Aorta (tissue), 5 donors: ENCODE results near the gene SEPTIN12. TPM values are rescaled to one million over a fixed set of nuclear protein-coding genes. Genes with fewer than 3 reads are reported as not detected.

Experiments
- ATAC-seq: fragments of 200-7000 bp; cut with Tn5 transposase; one replicate; pipeline ENCODE4 v1.9.1; 2022; ENCODE audit warnings: moderate library complexity; ENCODE audit not compliant: low FRiP score
- DNase-seq, 2 donors: peaks; one replicate each; pipeline ENCODE4 v3.0.0-alpha.2; 2020
- H3K27ac ChIP-seq, 2 donors: one replicate each; pipeline ENCODE4 v1.5.1; 2013; ENCODE audit warnings: low read length in 2 of 2, mild to moderate bottlenecking in 2 of 2, moderate library complexity in 2 of 2, control low read depth in 1 of 2, inconsistent platforms in 1 of 2, low read depth in 1 of 2
- H3K27me3 ChIP-seq, 2 donors: one replicate each; pipeline ENCODE4 v1.6.1; 2013; ENCODE audit warnings: control low read depth in 1 of 2, low read length in 1 of 2, mild to moderate bottlenecking in 1 of 2, moderate library complexity in 1 of 2; ENCODE audit not compliant: insufficient read depth in 2 of 2, control insufficient read depth in 1 of 2
- H3K36me3 ChIP-seq, 2 donors: one replicate each; pipeline ENCODE4 v1.6.1; 2013; ENCODE audit warnings: control low read depth in 1 of 2, low read length in 1 of 2, mild to moderate bottlenecking in 1 of 2; ENCODE audit not compliant: insufficient read depth in 2 of 2, control insufficient read depth in 1 of 2
- H3K4me1 ChIP-seq, 2 donors: one replicate each; pipeline ENCODE4 v1.6.1; 2013; ENCODE audit warnings: low read length in 2 of 2, control low read depth in 1 of 2, mild to moderate bottlenecking in 1 of 2, moderate library complexity in 1 of 2; ENCODE audit not compliant: insufficient read depth in 2 of 2, control insufficient read depth in 1 of 2
- H3K4me3 ChIP-seq, 2 donors: one replicate each; pipeline ENCODE4 v1.5.1; 2013; ENCODE audit warnings: low read length in 2 of 2, control low read depth in 1 of 2, mild to moderate bottlenecking in 1 of 2
- H3K9me3 ChIP-seq: one replicate; pipeline ENCODE4 v1.6.1; 2013; ENCODE audit warnings: mild to moderate bottlenecking, low read length; ENCODE audit not compliant: control insufficient read depth
- WGBS, 2 donors: extraction: QIAGEN DNeasy Blood & Tissue Kit; methylation state at CpG; one replicate each; pipeline ENCODE4 v1.1.7; 2013; 5-methylcytosine and 5-hydroxymethylcytosine counted together
- intact Hi-C, 2 donors: fragments of 100-400 bp; cut with DNase I; formaldehyde crosslinking; loops; one replicate each; pipeline versions ENCODE4 v1.14.2 to v1.15.0; 2022
- polyA plus RNA-seq, 2 donors: library from polyadenylated mRNA; stranded (reverse); fragments of 200-250 nt; gene quantifications; one replicate each; pipeline ENCODE4 v1.2.3, GENCODE V29; 2013
- total RNA-seq, 2 donors: library from RNA; stranded (reverse); fragmentation: NEBNext Ultra II Directional; extraction: Animal tissue kit (Norgen Biotek cat#: 25700); gene quantifications; one replicate each; pipeline ENCODE4 v1.2.1, GENCODE V29; 2021
- donor health status: healthy with polysubstance abuse.
- donor health status: Bipolar disorder and iron deficiency.
- donor health status: DM: no; HTN: no; CAD: no.
- donor health status: DM: no; HTN: no; CAD: no.
- donor health status: DM: yes; HTN: yes; CAD: no.

Gene SEPTIN12
- total and polyA plus RNA-seq, 4 donors, result not detected

GRCh38 chr16:4805231-4805630 lies 17.1 kb upstream of the SEPTIN12 start:
- no peaks in the 10 kb centered on the region for H3K9me3 ChIP-seq
- H3K36me3 ChIP-seq, result peaks cover 0 to 2% of the 10 kb centered on the region in 2 donors
- H3K4me3 ChIP-seq, result no peak overlapping the region
- no peak for DNase-seq
- no peak overlapping the region for H3K27ac ChIP-seq
- H3K4me1 ChIP-seq, result no peaks in the 10 kb centered on the region
- intact Hi-C loops, result no loop called here
- 76 to 78% methylated on average over 11 of the region's 11 CpGs for WGBS, 2 donors
- ATAC-seq, result no peak
- no peaks in the 10 kb centered on the region for H3K27me3 ChIP-seq

GRCh38 chr16:4803898-4804762 lies 16.0 kb upstream of the SEPTIN12 start:
- Histone ChIP-seq H3K27me3 (no peaks in the 10 kb centered on the region), H3K9me3 (no peaks in the 10 kb centered on the region), H3K4me3 (no peak overlapping the region), H3K36me3 (peaks cover 0 to 2% of the 10 kb centered on the region in 2 donors), H3K4me1 (no peaks in the 10 kb centered on the region), H3K27ac (no peak overlapping the region)
- DNase-seq (no peak), ATAC-seq (no peak)
- intact Hi-C loops, result loop anchor here in 1 of 2 donors (2.0 kb wide), 1 partner anchor 35 kb away; no protein-coding TSS in a partner anchor
- WGBS, 2 donors, result 83 to 84% methylated on average over 26 of the region's 26 CpGs

GRCh38 chr16:4803401-4803844 lies 15.3 kb upstream of the SEPTIN12 start:
- Histone ChIP-seq H3K4me1 (no peaks in the 10 kb centered on the region), H3K27me3 (no peaks in the 10 kb centered on the region), H3K36me3 (peaks cover 0 to 2% of the 10 kb centered on the region in 2 donors), H3K27ac (no peak overlapping the region), H3K9me3 (no peaks in the 10 kb centered on the region), H3K4me3 (no peak overlapping the region)
- ATAC-seq, result no peak
- intact Hi-C loops, result loop anchor here in 1 of 2 donors (2.0 kb wide), 1 partner anchor 35 kb away; no protein-coding TSS in a partner anchor
- DNase-seq, result no peak
- 42 to 48% methylated on average over 8 of the region's 8 CpGs for WGBS, 2 donors

GRCh38 chr16:4802659-4803287 lies 14.6 kb upstream of the SEPTIN12 start:
- peak overlapping the region; percentile 63 to 71 for H3K4me3 ChIP-seq
- H3K27ac ChIP-seq, result peak overlapping the region in 1 of 2 donors; percentile 18
- no peaks in the 10 kb centered on the region for H3K9me3 ChIP-seq
- DNase-seq (peak; percentile 95 to 97), ATAC-seq (peak; percentile 96)
- no peaks in the 10 kb centered on the region for H3K27me3 ChIP-seq
- H3K36me3 ChIP-seq, result peaks cover 0 to 2% of the 10 kb centered on the region in 2 donors
- WGBS, 2 donors, result 0 to 1% methylated on average over 52 to 59 of the region's 59 CpGs
- intact Hi-C loops, result loop anchor here in 1 of 2 donors (1.0 to 2.0 kb wide), 2 partner anchors 34 to 68 kb away; partner anchors contain the start of genes ANKS3 and DNAAF8
- H3K4me1 ChIP-seq, result no peaks in the 10 kb centered on the region

GRCh38 chr16:4801962-4802658 lies 14.0 kb upstream of the SEPTIN12 start, which contains the start of gene ROGDI:
Gene ROGDI (minus strand): TSS chr16:4802633. CDS start chr16:4802571, 62 bp downstream.
- peak; percentile 48 for ATAC-seq
- no peaks in the 10 kb centered on the region for H3K9me3 ChIP-seq
- no peaks in the 10 kb centered on the region for H3K4me1 ChIP-seq
- no peaks in the 10 kb centered on the region for H3K27me3 ChIP-seq
- 0 to 1% methylated on average over 45 to 70 of the region's 70 CpGs for WGBS, 2 donors
- intact Hi-C loops, result loop anchor here in 1 of 2 donors (1.0 to 2.0 kb wide), 2 partner anchors 33 to 68 kb away; partner anchors contain the start of genes ANKS3 and DNAAF8
- peak; percentile 76 to 86 for DNase-seq
- H3K4me3 ChIP-seq, result peak within 1 kb of the TSS; percentile 63 to 71
- H3K36me3 ChIP-seq, result peaks cover 0 to 2% of the 10 kb centered on the region in 2 donors
- peak within 1 kb of the TSS in 1 of 2 donors; percentile 18 for H3K27ac ChIP-seq

DNA sequence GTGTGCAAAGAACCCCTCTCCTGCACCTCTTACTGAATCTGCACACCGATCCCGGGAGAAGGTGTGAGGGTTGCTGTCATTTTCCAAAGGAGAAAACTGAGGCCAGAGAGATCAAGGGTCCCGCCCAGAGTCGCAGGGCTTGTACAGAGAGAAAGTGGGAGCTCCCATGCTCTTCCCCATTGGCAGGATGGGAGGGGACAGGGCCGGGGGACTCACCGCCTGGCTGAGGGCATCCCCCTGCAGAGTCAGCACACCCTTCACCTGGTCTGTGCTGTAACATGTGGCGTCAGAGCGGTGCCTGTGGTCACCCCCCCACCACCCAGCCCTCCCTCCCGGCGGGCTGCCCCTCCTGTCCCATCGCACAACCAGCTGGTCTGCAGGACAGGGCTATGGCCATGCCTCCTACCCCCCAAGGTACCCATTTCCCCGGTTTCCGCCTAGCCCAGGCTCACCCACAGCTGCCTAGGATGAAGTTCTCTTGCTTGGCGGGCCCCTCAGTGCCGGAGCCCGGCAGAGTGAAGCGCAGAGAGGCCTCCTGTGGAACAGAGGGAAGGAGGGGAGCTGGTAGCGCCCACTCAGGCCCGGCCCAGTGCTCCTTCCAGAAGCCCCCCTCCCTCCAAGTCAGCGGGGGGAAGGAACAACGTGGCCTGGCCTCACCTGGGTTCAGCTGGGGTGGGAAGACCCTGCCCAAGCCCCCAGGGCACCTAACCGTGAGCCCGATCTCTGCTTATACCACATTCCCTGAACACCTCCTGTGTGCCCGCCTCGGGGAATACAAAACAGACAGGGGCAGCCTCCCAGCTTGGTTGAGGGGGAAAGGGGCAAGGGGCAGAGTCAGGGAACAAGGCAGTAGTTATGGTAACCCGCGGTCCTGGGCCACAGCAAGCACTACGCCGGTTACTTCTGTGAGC lies 13.2 kb upstream of the SEPTIN12 start:
- no peaks in the 10 kb centered on the region for H3K9me3 ChIP-seq
- no peak overlapping the region for H3K4me3 ChIP-seq
- 53 to 54% methylated on average over 29 of the region's 29 CpGs for WGBS, 2 donors
- intact Hi-C loops, result no loop called here
- ATAC-seq, result no peak
- no peak overlapping the region for H3K27ac ChIP-seq
- peaks cover 0 to 2% of the 10 kb centered on the region in 2 donors for H3K36me3 ChIP-seq
- DNase-seq, result no peak
- H3K27me3 ChIP-seq, result no peaks in the 10 kb centered on the region
- no peaks in the 10 kb centered on the region for H3K4me1 ChIP-seq

DNA sequence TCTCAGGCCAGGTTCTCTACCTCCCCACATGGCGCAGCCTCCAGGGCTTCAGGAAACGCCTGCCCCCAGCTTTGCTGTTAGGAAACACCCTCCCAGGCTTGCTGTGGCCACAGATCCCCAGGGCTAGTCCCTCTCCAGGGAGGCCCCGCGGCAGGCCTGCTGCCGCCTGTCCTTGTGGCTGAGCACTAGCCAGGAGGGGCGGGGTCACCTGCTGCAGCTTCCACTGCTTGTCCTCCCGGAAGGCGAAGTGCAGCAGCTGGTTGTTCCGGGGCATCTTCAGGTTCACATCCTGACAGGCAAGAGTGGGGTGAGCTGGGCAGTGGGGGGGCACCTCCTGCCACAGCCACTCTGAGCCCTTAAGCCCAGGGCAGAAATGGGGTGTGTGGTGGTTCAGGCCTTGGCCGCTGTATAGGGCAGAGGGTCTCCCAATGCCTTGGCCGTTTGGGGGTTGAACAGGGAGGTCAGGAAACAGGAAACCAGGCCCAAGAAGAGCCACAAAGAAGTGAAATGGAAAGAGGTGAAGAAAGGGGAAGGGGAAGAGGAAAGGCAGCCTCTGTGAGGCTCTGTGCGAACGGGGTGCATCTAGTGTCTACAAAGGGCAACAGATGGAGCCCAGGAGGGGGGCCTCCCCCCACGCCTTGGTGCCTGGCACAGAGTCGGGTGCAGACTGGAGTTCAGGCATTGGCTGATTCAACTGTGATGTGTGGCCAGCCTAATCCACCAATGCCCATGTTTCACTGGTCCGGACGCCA lies 12.3 kb upstream of the SEPTIN12 start:
- Histone ChIP-seq H3K9me3 (no peaks in the 10 kb centered on the region), H3K4me3 (no peak overlapping the region), H3K27me3 (no peaks in the 10 kb centered on the region), H3K27ac (no peak overlapping the region), H3K36me3 (peaks cover 0 to 2% of the 10 kb centered on the region in 2 donors), H3K4me1 (no peaks in the 10 kb centered on the region)
- 83 to 84% methylated on average over 17 of the region's 17 CpGs for WGBS, 2 donors
- ATAC-seq (no peak), DNase-seq (no peak)
- intact Hi-C loops, result no loop called here
